Cardiac muscle cell (in vitro differentiated cells and primary cell): ENCODE results near the gene NFIA. TPM values are rescaled to one million over a fixed set of nuclear protein-coding genes. Genes with fewer than 3 reads are reported as not detected.

Experiments used
- DNase-seq, 2 donors: peaks; one replicate each; pipeline versions ENCODE4 v3.0.0 to v3.0.0-alpha.2; 2010 to 2017; ENCODE audit warnings: low read depth in 1 of 2, low spot score in 1 of 2
- H3K27ac ChIP-seq: fragments of 200-600 bp; sonication (generic); 2 replicates; pipeline ENCODE4 v1.5.1; 2016
- H3K27me3 ChIP-seq: fragments of 200-600 bp; sonication (generic); 2 replicates; pipeline ENCODE4 v1.6.0; 2016; ENCODE audit warnings: control low read depth
- H3K36me3 ChIP-seq: fragments of 200-600 bp; sonication (generic); 2 replicates; pipeline ENCODE4 v1.5.1; 2016; ENCODE audit warnings: control low read depth
- H3K4me1 ChIP-seq: fragments of 200-600 bp; sonication (generic); 2 replicates; pipeline ENCODE4 v1.8.1; 2017; ENCODE audit warnings: low read depth, mild to moderate bottlenecking, mixed run types
- H3K4me3 ChIP-seq: fragments of 200-600 bp; sonication (generic); 2 replicates; pipeline ENCODE4 v1.5.1; 2016; ENCODE audit warnings: mild to moderate bottlenecking
- H3K9me3 ChIP-seq: fragments of 200-600 bp; sonication (generic); 2 replicates; pipeline ENCODE4 v1.5.1; 2017; ENCODE audit warnings: low read depth, mild to moderate bottlenecking, control low read depth
- CTCF ChIP-seq: IDR thresholded peaks from 2 replicates; pipeline ENCODE4 v1.5.1; 2012; ENCODE audit warnings: low read depth, mild to moderate bottlenecking, low read length
- polyA plus RNA-seq: library from polyadenylated mRNA; unstranded; fragments of >200 nt; fragmentation: Nextera tagmentation; extraction: Ambion mirVana; gene quantifications from 2 replicates; pipeline ENCODE4 v1.2.1, GENCODE V29; 2016
- total RNA-seq: library from RNA; depleted of rRNA; stranded (reverse); fragments of >200 nt; gene quantifications from 2 replicates; pipeline ENCODE4 v1.2.3, GENCODE V29; 2016

NFIA gene
- total and polyA plus RNA-seq, 2 experiments from 2014 or later, result 10.1 to 12.0 TPM

- Histone ChIP-seq H3K36me3 (no peaks in the 10 kb centered on the region), H3K9me3 (no peaks in the 10 kb centered on the region), H3K27ac (no peak overlapping the region), H3K27me3 (no peaks in the 10 kb centered on the region), H3K4me3 (no peak overlapping the region), H3K4me1 (no peaks in the 10 kb centered on the region)
- DNase-seq, result no peak
- no peak for TF ChIP-seq CTCF
These were observed 404.6 kb downstream of the NFIA start for GRCh38 chr1:61486783-61487536.

GRCh38 chr1:61487801-61488200 lies 405.4 kb downstream of the NFIA start:
- Histone ChIP-seq H3K36me3 (no peaks in the 10 kb centered on the region), H3K27ac (no peak overlapping the region), H3K4me3 (no peak overlapping the region), H3K4me1 (no peaks in the 10 kb centered on the region), H3K9me3 (no peaks in the 10 kb centered on the region), H3K27me3 (no peaks in the 10 kb centered on the region)
- DNase-seq, result no peak
- TF ChIP-seq CTCF, result no peak

GRCh38 chr1:61490924-61491323 lies 408.6 kb downstream of the NFIA start:
- H3K27ac ChIP-seq, result no peak overlapping the region

GRCh38 chr1:61491497-61491896 lies 409.1 kb downstream of the NFIA start:
- Histone ChIP-seq H3K27ac (no peak overlapping the region), H3K27me3 (no peaks in the 10 kb centered on the region), H3K4me3 (no peak overlapping the region), H3K36me3 (no peaks in the 10 kb centered on the region), H3K9me3 (no peaks in the 10 kb centered on the region), H3K4me1 (peaks cover 3% of the 10 kb centered on the region)
- DNase-seq, result peak in 1 of 2 donors; percentile 85
- no peak for TF ChIP-seq CTCF

More at GRCh38 chr1:61490924-61491323, 408.6 kb downstream of the NFIA start:
- Histone ChIP-seq H3K9me3 (no peaks in the 10 kb centered on the region), H3K27me3 (no peaks in the 10 kb centered on the region), H3K4me1 (no peaks in the 10 kb centered on the region), H3K4me3 (no peak overlapping the region), H3K36me3 (no peaks in the 10 kb centered on the region)
- no peak for TF ChIP-seq CTCF
- DNase-seq, result no peak

- no peaks in the 10 kb centered on the region for H3K27me3 ChIP-seq
- no peaks in the 10 kb centered on the region for H3K9me3 ChIP-seq
- no peak overlapping the region for H3K27ac ChIP-seq
- TF ChIP-seq CTCF, result no peak
- no peak overlapping the region for H3K4me3 ChIP-seq
- no peak for DNase-seq
- H3K4me1 ChIP-seq, result peaks cover 7% of the 10 kb centered on the region
- H3K36me3 ChIP-seq, result no peaks in the 10 kb centered on the region
These were observed 411.6 kb downstream of the NFIA start for GRCh38 chr1:61494000-61494399.
